Measurements from ENCODE around the gene TEFM.
"Not testable (repeated sequence)": the region's sequence is repeated elsewhere in the genome, so short reads cannot be mapped to it uniquely, and the experiment has no call there.

TEFM gene

DNA sequence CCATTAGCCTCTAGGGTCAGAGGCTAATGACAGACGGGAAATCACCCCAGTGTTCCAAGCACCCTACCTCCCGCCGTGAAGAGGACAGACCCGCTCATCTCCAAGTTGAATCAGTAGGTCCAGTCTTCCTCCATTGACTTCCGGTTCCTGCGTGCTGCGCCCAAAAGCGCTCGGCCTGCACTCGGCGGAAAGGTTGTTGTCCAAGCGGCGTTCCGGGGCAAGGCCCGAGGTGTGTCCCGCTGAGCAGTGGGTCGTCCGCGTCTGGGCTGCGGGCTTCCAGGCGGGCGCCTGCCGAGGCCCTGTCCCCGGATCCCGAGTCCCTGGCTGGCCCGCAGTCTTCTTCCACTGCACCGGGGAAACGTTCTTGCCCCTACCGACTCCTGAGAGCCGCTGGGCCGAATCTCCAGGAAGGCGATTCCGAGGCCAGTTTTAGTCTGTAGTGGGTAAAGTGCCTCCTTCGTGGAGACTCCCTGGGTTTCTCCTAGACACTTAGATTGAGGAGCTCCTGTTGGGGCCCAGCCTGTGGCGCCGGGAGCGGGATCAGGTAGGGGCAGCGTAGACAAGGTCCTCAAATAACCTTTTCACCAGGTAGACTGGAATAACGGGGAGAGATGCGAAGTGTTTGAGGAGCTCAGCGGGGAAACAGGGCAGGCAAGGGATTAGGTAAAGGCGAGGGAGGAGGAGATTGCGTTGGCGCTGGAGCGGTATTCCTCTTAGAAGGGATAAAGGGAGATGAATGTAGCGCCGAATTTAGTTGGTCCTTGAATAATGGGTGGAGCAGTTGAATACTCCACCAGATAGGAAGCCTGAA is at the start of gene TEFM:
Gene TEFM, minus strand, starts transcription at position 138 of the 811 bp plus-strand sequence. Its CDS starts 40 bp downstream, at position 98.
- DNase-seq: peak; percentile 86

DNA sequence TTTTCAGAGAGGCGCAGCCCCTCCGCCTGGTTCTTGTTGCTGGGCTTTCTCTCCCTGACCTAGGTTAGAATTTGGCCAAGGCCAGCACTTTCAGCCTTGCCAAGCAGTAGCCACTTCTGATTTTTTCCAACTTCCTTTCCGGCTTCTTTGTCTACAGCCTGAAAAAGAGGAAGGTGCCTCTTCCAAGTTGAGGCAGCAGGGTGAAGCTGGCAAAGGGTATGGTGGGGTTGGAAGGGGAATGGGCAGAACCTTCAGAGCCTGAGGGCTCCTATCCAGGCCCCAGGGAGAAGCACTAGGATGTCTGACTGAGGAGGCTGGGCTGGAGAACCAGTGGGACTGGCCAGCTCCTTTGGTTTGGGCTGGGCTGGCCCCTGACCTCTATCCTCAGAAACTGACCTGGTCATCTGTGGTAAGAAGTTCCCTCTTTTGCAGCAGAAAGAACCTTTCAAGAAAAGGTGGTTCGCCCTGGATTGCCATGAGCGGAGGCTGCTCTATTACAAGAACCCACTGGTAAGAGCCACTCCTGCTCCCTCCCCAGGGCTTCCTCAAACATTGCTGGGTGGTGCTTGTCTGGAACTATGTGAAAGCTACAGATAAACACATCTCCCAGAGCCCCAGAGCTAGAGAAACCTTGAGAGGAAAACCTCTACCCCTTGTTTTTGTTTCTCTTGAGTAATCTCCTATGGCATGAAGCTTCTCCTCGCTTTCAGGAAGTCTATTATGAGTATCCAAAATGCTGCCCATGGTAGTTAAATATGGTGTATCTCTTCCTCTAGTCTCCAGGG is 48.2 kb upstream of the TEFM start:
- no peak for DNase-seq

GRCh38 chr17:30952638-30953393 is 46.8 kb upstream of the TEFM start:
- no peak for DNase-seq

- DNase-seq: no peak
Observed at GRCh38 chr17:30950669-30951399, 44.8 kb upstream of the TEFM start.

DNA sequence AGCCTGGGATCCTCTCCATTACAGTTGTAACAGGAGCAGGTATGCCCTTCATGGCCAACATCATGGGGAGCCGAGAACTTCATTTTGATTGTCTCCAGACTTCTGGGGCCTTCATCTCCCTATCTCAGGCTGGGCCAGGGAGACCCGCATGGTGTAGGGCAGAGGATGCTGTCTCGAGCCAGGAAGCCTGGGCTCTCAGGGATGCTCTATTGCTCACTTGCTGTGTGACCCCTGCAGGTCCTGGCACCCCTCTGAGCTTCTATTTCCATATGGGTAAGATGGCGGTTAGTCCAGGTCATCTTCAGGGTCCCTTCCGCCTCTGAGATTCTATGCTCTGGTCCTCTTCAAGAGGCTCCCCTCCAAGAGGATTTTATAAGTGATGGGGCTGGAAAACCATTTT is 44.2 kb upstream of the TEFM start:
- no peak for DNase-seq

- DNase-seq: no peak
Observed at GRCh38 chr17:30947796-30948195, 41.8 kb upstream of the TEFM start.

GRCh38 chr17:30942308-30943079 is 36.5 kb upstream of the TEFM start:
- no peak for DNase-seq

DNA sequence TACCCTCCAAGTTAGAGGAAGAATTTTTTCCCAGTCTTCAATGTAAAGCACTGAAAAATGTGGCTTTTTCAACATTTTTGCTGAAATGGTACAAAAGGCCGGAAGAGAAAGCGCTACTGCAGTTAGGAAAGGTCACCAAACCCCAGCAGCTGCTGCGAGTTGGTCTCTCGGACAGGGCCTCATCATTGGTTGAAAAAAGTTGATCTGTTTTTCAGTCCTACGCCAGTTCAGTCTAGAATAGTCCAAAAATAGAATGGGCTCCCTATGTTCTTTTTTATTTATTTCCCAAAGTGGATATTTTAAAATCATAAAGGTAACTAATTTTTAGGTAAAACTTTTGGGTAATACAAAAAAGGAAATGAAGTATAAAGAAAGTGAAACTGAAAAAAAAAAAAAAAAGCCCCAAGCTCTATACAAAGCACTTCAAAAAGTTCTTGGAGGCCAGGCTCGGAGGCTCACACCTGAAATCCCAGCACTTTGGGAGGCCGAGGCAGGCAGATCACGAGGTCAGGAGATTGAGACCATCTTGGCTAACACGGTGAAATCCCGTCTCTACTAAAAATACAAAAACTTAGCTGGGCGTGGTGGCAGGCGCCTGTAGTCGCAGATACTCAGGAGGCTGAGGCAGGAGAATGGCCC is 33.1 kb upstream of the TEFM start:
- no peak for DNase-seq

DNA sequence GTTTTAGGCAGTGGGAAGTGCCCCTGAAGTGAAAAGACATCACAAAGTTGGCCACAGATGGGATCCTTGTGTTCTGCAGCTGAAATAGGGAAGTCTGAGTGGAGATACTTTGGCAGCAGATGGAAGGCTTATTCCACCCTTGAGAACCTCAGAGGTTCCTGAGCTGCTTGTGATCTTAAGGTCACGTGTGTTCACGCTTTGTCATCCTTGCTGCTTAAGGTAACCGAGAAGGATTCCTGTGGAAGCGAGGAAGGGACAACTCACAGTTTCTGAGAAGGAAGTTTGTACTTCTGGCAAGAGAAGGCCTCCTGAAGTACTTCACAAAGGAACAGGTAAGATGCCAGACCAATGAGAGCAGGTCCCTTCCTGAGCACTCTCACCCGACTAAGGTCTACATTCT is 27.9 kb upstream of the TEFM start:
- no peak for DNase-seq

DNA sequence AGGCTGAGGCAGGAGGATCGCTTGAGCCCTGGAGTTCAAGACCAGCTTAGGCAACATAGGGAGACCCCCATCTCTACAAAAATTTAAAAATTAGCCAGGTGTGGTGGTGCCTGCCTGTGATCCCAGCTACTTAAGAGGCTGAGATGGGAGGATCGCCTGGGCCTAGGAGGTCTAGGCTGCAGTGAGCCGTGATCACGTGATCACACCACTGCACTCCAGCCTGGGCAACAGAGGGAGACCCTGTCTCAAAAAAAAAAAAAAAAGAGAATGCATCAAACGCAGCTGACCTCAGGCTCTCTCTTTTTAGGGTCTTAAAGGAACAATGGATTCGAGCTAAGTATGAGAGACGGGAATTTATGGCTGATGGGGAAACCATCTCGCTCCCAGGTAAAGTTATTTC is 25.5 kb upstream of the TEFM start:
- not testable (repeated sequence) for DNase-seq

GRCh38 chr17:30930495-30930894 is 24.5 kb upstream of the TEFM start:
- no peak for DNase-seq

DNA sequence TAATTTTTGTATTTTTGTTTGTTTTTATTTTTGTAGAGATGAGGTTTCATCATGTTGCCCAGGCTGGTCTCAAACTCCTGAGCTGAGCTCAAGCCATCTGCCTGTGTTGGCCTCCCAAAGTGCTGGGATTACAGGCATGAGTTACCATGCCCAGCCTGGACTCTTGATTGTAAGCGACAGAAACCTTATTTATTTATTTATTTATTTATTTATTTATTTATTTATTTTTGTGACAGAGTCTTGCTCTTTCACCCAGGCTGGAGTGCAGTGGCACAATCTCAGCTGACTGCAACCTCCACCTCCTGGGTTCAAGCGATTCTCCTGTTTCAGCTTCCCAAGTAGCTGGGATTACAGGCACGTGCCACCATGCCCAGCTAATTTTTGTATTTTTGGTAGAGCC is 23.8 kb upstream of the TEFM start:
- DNase-seq: not testable (repeated sequence)

GRCh38 chr17:30929081-30929633 is 23.1 kb upstream of the TEFM start:
- no peak for DNase-seq

DNA sequence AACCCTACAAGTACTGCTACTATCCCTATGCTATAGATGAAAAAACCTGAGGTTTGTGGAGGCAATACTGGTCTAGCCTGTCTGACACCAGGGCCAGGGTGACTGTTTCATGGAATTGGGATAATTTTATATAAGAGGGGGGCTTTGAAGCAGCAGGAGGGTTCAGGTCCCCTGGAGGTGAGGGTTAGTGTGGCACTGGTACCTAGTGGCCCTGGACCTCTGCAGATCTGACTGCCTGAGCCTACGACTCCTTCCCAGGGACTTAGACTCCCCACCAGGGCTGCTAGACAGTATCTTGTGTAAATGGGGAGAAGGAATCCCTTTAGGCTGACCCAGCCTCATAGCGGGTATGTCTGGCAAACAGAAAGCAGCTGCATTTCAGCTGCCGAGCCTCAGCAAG is 22.5 kb upstream of the TEFM start:
- no peak for DNase-seq

DNA sequence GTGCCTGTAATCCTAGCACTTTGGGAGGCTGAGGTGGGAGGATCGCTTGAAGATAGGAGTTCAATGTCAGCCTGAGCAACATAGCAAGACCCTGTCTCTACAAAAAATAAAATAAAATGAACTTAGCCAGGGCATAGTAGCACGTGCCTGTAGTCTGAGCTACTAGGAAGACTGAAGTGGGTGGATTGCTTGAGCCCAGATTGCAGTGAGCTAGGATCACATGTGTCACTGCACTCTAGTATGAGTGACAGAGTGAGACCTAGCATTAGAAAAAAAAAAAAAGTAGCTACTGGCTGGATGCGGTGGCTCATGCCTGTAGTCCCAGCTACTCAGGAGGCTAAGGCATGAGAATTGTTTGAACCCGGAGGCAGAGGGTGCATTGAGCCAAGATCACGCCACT is 21.7 kb upstream of the TEFM start:
- no peak for DNase-seq

- DNase-seq: no peak
Observed at GRCh38 chr17:30926516-30926915, 20.5 kb upstream of the TEFM start.

DNA sequence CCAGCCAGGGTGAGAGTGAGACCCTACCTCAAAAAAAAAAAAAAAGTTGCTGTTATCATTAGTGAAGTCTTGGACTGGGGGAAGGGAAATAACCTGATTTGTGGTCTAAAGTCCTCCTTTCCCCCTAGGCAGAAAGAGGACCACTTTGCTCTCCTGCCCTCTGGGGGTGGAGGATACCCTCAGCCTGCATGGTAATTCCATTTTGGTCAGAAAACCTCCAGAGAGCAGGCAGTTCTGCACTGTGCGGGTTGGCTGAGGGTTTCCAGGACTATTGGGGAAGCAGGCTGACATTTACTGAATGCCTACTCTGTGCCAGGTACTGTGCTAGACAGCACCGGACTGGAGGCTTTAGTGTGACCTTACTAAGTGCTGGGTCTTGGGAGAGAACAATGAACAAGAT is 18.3 kb upstream of the TEFM start:
- no peak for DNase-seq

DNA sequence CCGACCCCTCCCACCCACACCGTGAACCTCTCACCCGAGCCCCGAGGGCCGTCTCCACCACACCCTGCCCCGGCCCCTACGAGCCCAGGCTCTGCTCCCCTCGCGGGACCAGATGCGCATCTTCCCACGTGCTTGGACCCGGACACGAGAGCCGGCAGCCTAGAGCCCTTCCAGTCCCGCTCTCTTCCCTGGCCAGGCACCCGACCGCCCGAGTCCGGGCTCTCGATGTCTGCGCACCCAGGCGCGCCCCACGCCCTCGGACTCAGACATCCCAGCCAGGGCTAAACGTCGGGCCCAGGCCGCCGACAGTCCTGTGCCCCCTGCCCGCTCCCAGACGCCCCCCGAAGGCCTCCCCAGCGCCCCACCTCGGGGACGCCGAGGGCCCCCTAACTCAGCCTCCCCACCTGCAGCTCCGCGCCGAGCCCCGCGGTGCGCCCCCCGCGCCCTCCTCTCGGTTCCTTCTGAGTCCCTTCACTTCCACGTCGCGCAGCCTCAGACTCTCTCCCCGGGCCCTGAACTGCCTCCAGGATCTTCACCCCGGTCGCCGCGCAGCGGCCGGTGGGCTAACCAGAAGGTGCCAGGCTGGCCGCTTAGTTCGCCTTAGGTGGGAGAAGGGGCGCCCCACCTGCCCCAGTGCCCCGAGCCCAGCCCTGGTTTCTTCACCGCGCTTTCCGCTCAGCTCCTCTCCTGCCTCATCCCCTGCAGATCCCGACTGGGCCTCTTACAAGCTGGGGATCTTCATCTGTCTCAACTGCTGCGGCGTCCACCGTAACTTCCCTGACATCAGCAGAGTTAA is 16.4 kb upstream of the TEFM start:
- DNase-seq: no peak

- no peak for DNase-seq
Observed at GRCh38 chr17:30921544-30922196, 15.6 kb upstream of the TEFM start, which contains the start of gene ADAP2. Gene ADAP2 (plus strand): TSS chr17:30921945. CDS start chr17:30922015, 70 bp downstream.
